WI38 (cell line): ENCODE measurements around the gene LCP2.

Experiments used
- H3K4me3 ChIP-seq: 2 replicates; pipeline ENCODE4 v1.5.1; 2011; ENCODE audit warnings: low read depth, mild to moderate bottlenecking, control low read depth, low read length
- CTCF ChIP-seq: IDR thresholded peaks from 2 replicates; pipeline ENCODE4 v1.5.1; 2012; ENCODE audit warnings: low read depth, mild to moderate bottlenecking, control low read depth, low read length

Gene LCP2

GRCh38 chr5:170235876-170236864 is 61.4 kb downstream of the LCP2 start:
- no peak for TF ChIP-seq CTCF

GRCh38 chr5:170233358-170233892 is 64.2 kb downstream of the LCP2 start:
- TF ChIP-seq CTCF = no peak
- no peak overlapping the region for H3K4me3 ChIP-seq

More at GRCh38 chr5:170235876-170236864, 61.4 kb downstream of the LCP2 start:
- no peak overlapping the region for H3K4me3 ChIP-seq

GRCh38 chr5:170232786-170233185 is 64.8 kb downstream of the LCP2 start, which contains the start of gene C5orf58:
TSS of gene C5orf58 (plus strand) at chr5:170232985. CDS start at chr5:170234977, 1,992 bp downstream.
- no peak for TF ChIP-seq CTCF
- no peak within 1 kb of the TSS for H3K4me3 ChIP-seq

GRCh38 chr5:170228762-170229435 is 68.7 kb downstream of the LCP2 start:
- TF ChIP-seq CTCF = no peak
- no peak overlapping the region for H3K4me3 ChIP-seq

- no peak overlapping the region for H3K4me3 ChIP-seq
- no peak for TF ChIP-seq CTCF
Observed at GRCh38 chr5:170226661-170227060, 70.9 kb downstream of the LCP2 start.

GRCh38 chr5:170226129-170226615 is 71.4 kb downstream of the LCP2 start:
- H3K4me3 ChIP-seq = no peak overlapping the region
- no peak for TF ChIP-seq CTCF
